Esophagus squamous epithelium (tissue), 4 donors: Measurements from ENCODE around the gene KRTAP24-1.

Source experiments
- POLR2A ChIP-seq, 4 donors: fragments of 450-650 bp; IDR thresholded peaks; one replicate each; pipeline ENCODE4 v1.6.1; 2017; ENCODE audit warnings: antibody characterized with exemption in 4 of 4, mild to moderate bottlenecking in 4 of 4, moderate library complexity in 3 of 4
- TF ChIP-seq, protein P1 (sequence below), 6 experiments: fragments of 450-650 bp in 4 of 6; fragments of 200-600 bp in 2 of 6; sonication (generic) in 2 of 6; IDR thresholded peaks; one replicate each; pipeline ENCODE4 v1.5.1; 2016 to 2019; ENCODE audit warnings: antibody characterized with exemption in 6 of 6, mild to moderate bottlenecking in 4 of 6, moderate library complexity in 4 of 6

- TF ChIP-seq, protein P1, sequence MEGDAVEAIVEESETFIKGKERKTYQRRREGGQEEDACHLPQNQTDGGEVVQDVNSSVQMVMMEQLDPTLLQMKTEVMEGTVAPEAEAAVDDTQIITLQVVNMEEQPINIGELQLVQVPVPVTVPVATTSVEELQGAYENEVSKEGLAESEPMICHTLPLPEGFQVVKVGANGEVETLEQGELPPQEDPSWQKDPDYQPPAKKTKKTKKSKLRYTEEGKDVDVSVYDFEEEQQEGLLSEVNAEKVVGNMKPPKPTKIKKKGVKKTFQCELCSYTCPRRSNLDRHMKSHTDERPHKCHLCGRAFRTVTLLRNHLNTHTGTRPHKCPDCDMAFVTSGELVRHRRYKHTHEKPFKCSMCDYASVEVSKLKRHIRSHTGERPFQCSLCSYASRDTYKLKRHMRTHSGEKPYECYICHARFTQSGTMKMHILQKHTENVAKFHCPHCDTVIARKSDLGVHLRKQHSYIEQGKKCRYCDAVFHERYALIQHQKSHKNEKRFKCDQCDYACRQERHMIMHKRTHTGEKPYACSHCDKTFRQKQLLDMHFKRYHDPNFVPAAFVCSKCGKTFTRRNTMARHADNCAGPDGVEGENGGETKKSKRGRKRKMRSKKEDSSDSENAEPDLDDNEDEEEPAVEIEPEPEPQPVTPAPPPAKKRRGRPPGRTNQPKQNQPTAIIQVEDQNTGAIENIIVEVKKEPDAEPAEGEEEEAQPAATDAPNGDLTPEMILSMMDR (IDR thresholded peaks at IDR 0.05), result no peak
- TF ChIP-seq POLR2A (IDR thresholded peaks at IDR 0.05), result no peak
Observed at GRCh38 chr21:30282850-30283249, at the start of gene KRTAP24-1.
